Glutamatergic neuron (in vitro differentiated cells): ENCODE results near the gene C10orf62. TPM values are rescaled to one million over a fixed set of nuclear protein-coding genes. Genes with fewer than 3 reads are reported as not detected.
"Not testable (repeated sequence)": the region's sequence is repeated elsewhere in the genome, so short reads cannot be mapped to it uniquely, and the experiment has no call there.

ENCODE experiments used
- DNase-seq: peaks from one replicate; pipeline ENCODE4 v3.0.0; 2022
- H3K27ac Mint-ChIP-seq: one replicate; pipeline ENCODE4 v1.8.0; 2020; ENCODE audit warnings: mild to moderate bottlenecking, mixed read lengths, inconsistent platforms; ENCODE audit not compliant: unreplicated experiment
- H3K27me3 Mint-ChIP-seq: one replicate; pipeline ENCODE4 v1.8.0; 2020; ENCODE audit warnings: mild to moderate bottlenecking, moderate library complexity, mixed read lengths, inconsistent platforms; ENCODE audit not compliant: unreplicated experiment
- H3K36me3 Mint-ChIP-seq: one replicate; pipeline ENCODE4 v1.8.0; 2020; ENCODE audit warnings: mild to moderate bottlenecking, mixed read lengths, inconsistent platforms; ENCODE audit not compliant: unreplicated experiment
- H3K4me1 Mint-ChIP-seq: one replicate; pipeline ENCODE4 v1.8.0; 2020; ENCODE audit warnings: mild to moderate bottlenecking, low read depth, mixed read lengths, inconsistent platforms; ENCODE audit not compliant: unreplicated experiment
- H3K4me3 Mint-ChIP-seq: one replicate; pipeline ENCODE4 v1.8.0; 2020; ENCODE audit warnings: mild to moderate bottlenecking, mixed read lengths, inconsistent platforms; ENCODE audit not compliant: unreplicated experiment
- H3K9me3 Mint-ChIP-seq: one replicate; pipeline ENCODE4 v1.8.0; 2020; ENCODE audit warnings: mild to moderate bottlenecking, moderate library complexity, mixed read lengths, inconsistent platforms; ENCODE audit not compliant: unreplicated experiment
- total RNA-seq: library from RNA; stranded (reverse); fragmentation: NEBNext Ultra II Directional; extraction: Animal tissue kit (Norgen Biotek cat#: 25700); gene quantifications from one replicate; pipeline ENCODE4 v1.2.1, GENCODE V29; 2021; ENCODE audit not compliant: unreplicated experiment
- TF ChIP-seq, protein P1 (sequence below): fragments of 200-600 bp; sonication (generic); IDR thresholded peaks from one replicate; pipeline ENCODE4 v1.5.0; 2021; ENCODE audit not compliant: partially characterized antibody, unreplicated experiment

Gene C10orf62
- total RNA-seq, 1 donor from 2014 or later, result not detected

DNA sequence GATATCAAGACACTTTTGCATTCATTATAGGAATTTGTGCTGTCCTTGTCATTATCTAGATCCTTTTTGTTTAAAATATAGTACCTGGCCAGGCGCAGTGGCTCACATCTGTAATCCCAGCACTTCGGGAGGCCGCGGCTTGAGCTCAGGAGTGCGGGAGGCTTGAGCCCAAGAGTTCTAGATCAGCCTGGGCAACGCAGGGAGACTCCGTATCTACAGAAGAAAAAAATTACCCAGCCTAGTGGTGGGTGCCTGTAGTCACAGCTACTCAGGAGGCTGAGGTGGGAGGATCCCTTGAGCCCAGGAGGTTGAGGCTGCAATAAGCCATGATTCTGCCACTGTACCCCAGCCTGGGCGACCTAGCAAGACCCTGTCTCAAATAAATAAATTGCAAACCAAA is 44.4 kb downstream of the C10orf62 start:
- Mint-ChIP-seq H3K4me3 (peak overlapping the region; percentile 100), H3K9me3 (peaks cover 2% of the 10 kb centered on the region), H3K27ac (peak overlapping the region; percentile 95), H3K27me3 (peaks cover 9% of the 10 kb centered on the region), H3K36me3 (no peaks in the 10 kb centered on the region), H3K4me1 (peaks cover 2% of the 10 kb centered on the region)
- no peak for DNase-seq
- TF ChIP-seq, protein P1, sequence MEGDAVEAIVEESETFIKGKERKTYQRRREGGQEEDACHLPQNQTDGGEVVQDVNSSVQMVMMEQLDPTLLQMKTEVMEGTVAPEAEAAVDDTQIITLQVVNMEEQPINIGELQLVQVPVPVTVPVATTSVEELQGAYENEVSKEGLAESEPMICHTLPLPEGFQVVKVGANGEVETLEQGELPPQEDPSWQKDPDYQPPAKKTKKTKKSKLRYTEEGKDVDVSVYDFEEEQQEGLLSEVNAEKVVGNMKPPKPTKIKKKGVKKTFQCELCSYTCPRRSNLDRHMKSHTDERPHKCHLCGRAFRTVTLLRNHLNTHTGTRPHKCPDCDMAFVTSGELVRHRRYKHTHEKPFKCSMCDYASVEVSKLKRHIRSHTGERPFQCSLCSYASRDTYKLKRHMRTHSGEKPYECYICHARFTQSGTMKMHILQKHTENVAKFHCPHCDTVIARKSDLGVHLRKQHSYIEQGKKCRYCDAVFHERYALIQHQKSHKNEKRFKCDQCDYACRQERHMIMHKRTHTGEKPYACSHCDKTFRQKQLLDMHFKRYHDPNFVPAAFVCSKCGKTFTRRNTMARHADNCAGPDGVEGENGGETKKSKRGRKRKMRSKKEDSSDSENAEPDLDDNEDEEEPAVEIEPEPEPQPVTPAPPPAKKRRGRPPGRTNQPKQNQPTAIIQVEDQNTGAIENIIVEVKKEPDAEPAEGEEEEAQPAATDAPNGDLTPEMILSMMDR, result peak; percentile 63

GRCh38 chr10:97635577-97635976 is 46.1 kb downstream of the C10orf62 start:
- Mint-ChIP-seq H3K9me3 (peaks cover 2% of the 10 kb centered on the region), H3K36me3 (no peaks in the 10 kb centered on the region)

DNA sequence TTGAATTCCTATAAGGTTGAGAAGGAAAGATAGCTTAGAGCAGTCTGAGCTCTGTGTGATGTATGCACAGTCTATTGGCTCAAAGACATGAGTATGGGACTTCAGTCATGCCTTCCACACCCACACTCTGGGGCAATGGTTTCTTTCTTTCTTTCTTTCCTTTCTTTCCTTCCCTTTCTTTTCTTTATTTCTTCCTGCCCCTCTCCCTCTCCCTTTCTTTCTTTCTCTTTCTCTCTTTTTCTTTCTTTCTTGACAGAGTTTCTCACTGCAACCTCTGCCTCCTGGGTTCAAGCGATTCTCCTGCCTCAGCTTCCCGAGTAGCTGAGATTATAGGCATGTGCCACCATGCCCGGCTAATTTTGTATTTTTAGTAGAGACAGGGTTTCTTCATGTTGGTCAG is 49.6 kb downstream of the C10orf62 start:
- not testable (repeated sequence) for H3K36me3 Mint-ChIP-seq, H3K27me3 Mint-ChIP-seq

More at GRCh38 chr10:97635577-97635976, 46.1 kb downstream of the C10orf62 start:
- Mint-ChIP-seq H3K4me1 (peaks cover 2% of the 10 kb centered on the region), H3K27me3 (peaks cover 11% of the 10 kb centered on the region), H3K4me3 (no peak overlapping the region), H3K27ac (no peak overlapping the region)
- DNase-seq, result no peak
- TF ChIP-seq, protein P1, result no peak

GRCh38 chr10:97640174-97640867 is 50.8 kb downstream of the C10orf62 start, which contains the start of gene PI4K2A:
Gene PI4K2A, plus strand, starts transcription at chr10:97640671. Its CDS starts 72 bp downstream, at chr10:97640743.
- peaks cover 8% of the 10 kb centered on the region for H3K27me3 Mint-ChIP-seq
- peak; percentile 99 for DNase-seq
- peaks cover 2% of the 10 kb centered on the region for H3K9me3 Mint-ChIP-seq
- H3K4me1 Mint-ChIP-seq, result peaks cover 4% of the 10 kb centered on the region
- no peaks in the 10 kb centered on the region for H3K36me3 Mint-ChIP-seq
- H3K4me3 Mint-ChIP-seq, result peak within 1 kb of the TSS; percentile 99
- TF ChIP-seq, protein P1, result no peak
- H3K27ac Mint-ChIP-seq, result peak within 1 kb of the TSS; percentile 82

More for the DNA sequence above, 49.6 kb downstream of the C10orf62 start:
- H3K9me3 Mint-ChIP-seq, H3K27ac Mint-ChIP-seq, H3K4me3 Mint-ChIP-seq, H3K4me1 Mint-ChIP-seq, DNase-seq: not testable (repeated sequence)

Other genes with a start within 250 kb of the C10orf62 start
- gene RRP12, start 188.4 kb upstream of the C10orf62 start, total RNA-seq, result 26.8 TPM
- 374 TPM for gene PGAM1, start 163.5 kb upstream of the C10orf62 start, total RNA-seq
- 27.1 TPM for gene EXOSC1, start 143.7 kb upstream of the C10orf62 start, total RNA-seq
- gene ZDHHC16, start 143.5 kb upstream of the C10orf62 start, total RNA-seq, result 61.5 TPM
- 139 TPM for gene MMS19, start 91.3 kb upstream of the C10orf62 start, total RNA-seq
- gene UBTD1, start 90.8 kb upstream of the C10orf62 start, total RNA-seq, result 8.0 TPM
- not detected for gene ANKRD2, start 16.9 kb upstream of the C10orf62 start, total RNA-seq
- gene HOGA1, start 5.3 kb upstream of the C10orf62 start, total RNA-seq, result not detected
- gene MORN4, start 43.8 kb downstream of the C10orf62 start, total RNA-seq, result 31.4 TPM
- gene PI4K2A, start 51.0 kb downstream of the C10orf62 start, total RNA-seq, result 17.9 TPM
- 4.5 TPM for gene AVPI1, start 97.5 kb downstream of the C10orf62 start, total RNA-seq
- gene MARVELD1, start 124.0 kb downstream of the C10orf62 start, total RNA-seq, result 12.2 TPM
- 48.5 TPM for gene ZFYVE27, start 147.4 kb downstream of the C10orf62 start, total RNA-seq
- not detected for gene SFRP5, start 182.3 kb downstream of the C10orf62 start, total RNA-seq